ENCODE measurements around the gene WDCP.

DNA sequence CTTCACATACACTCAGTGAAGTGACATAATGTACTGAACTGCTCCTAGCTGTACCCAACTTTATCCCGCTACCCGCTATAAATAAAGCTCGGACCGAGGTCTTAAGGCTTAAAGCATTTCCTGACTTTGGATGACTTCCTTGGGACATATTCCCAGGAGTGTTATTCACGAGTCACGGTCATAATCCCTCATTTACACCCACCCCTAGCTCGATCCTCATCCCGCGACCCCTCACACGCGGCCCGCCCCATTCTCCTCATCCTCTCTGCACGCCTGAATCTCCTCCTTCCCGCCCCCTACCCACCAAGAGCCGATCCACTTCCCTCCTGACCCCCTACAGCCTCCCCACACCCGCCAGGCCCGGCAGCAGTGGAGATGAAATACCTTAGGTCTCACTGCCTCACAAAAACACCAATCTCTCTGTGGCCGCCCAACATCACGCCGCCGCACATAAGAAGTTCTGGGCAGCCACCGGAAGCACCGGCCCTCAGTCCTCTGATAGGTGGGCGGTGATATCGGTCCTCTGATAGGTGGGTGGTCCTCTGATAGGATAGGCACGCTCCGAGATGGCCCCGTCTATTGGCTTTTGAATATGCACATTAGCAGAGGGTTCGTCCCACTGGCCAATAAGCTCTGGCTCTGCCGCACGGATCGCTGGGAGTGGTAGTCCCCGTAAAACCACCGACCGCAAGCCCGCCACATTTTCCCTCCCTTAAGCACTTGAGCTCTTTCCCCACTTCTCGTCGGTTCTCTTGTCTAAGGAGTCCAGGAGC is at the start of gene WDCP:
- TF ChIP-seq CTCF (IDR thresholded peaks at IDR 0.05) (peak in 1 of 5 experiments; percentile 21), POLR2A (IDR thresholded peaks at IDR 0.05) (peak in 1 of 2 donors; percentile 84)

Data from tibial nerve (tissue), 3 donors.